Calu3 (cell line): Measurements from ENCODE around the gene TAAR2. TPM values are rescaled to one million over a fixed set of nuclear protein-coding genes. Genes with fewer than 3 reads are reported as not detected.

Source experiments
- Bru-seq: library from RNA; stranded (reverse); fragments of 400-500 nt; gene quantifications from one replicate; lab custom pipeline; 2021; lab: Mats Ljungman, UMichigan
- BruChase-seq, 2 experiments: library from RNA; stranded (reverse); fragments of 400-500 nt; gene quantifications; one replicate each; lab custom pipeline; 2021; lab: Mats Ljungman, UMichigan
- BruUV-seq: library from RNA; stranded (reverse); fragments of 400-500 nt; replicated peaks from 2 replicates; lab custom pipeline; 2021; lab: Mats Ljungman, UMichigan
- CTCF ChIA-PET: fragments of 300-600 bp; sonication (Branson Sonifier 250); formaldehyde crosslinking; loops from one replicate; lab custom pipeline; 2022; ENCODE audit warnings: antibody characterized with exemption; lab: Charles Lee
- DNase-seq: peaks from one replicate; pipeline ENCODE4 v3.0.0; 2022
- H3K27ac Mint-ChIP-seq: one replicate; pipeline ENCODE4 v1.8.0; 2022; ENCODE audit warnings: mixed read lengths; ENCODE audit not compliant: unreplicated experiment
- H3K27me3 Mint-ChIP-seq: one replicate; pipeline ENCODE4 v1.8.0; 2022; ENCODE audit warnings: mixed read lengths; ENCODE audit not compliant: unreplicated experiment
- H3K36me3 Mint-ChIP-seq: one replicate; pipeline ENCODE4 v1.8.0; 2022; ENCODE audit warnings: mild to moderate bottlenecking, moderate library complexity, mixed read lengths; ENCODE audit not compliant: insufficient read depth, unreplicated experiment
- H3K4me1 Mint-ChIP-seq: one replicate; pipeline ENCODE4 v1.8.0; 2022; ENCODE audit warnings: mild to moderate bottlenecking, low read depth, mixed read lengths; ENCODE audit not compliant: unreplicated experiment
- H3K4me3 Mint-ChIP-seq: one replicate; pipeline ENCODE4 v1.8.0; 2022; ENCODE audit warnings: mild to moderate bottlenecking, low read depth, moderate library complexity, mixed read lengths; ENCODE audit not compliant: unreplicated experiment
- H3K9me3 Mint-ChIP-seq: one replicate; pipeline ENCODE4 v1.8.0; 2022; ENCODE audit warnings: low read depth, mixed read lengths; ENCODE audit not compliant: unreplicated experiment
- CTCF ChIP-seq: fragments of 200-600 bp; IDR thresholded peaks from one replicate; pipeline ENCODE4 v1.8.0; 2022; ENCODE audit warnings: antibody characterized with exemption; ENCODE audit not compliant: unreplicated experiment
- intact Hi-C: fragments of 100-400 bp; cut with micrococcal nuclease; formaldehyde crosslinking; loops from one replicate; pipeline ENCODE4 v1.10.0; 2022; ENCODE audit not compliant: unreplicated experiment
- long read RNA-seq: library from polyadenylated mRNA; stranded (forward); transcript quantifications from one replicate; pipeline ENCODE4 v2.0.0, GENCODE V29; 2022
- total RNA-seq: library from RNA; stranded (reverse); gene quantifications from 2 replicates; pipeline ENCODE4 v1.2.3, GENCODE V29; 2022

TAAR2 gene
- total RNA-seq (not detected in 2 replicates), Bru-seq, nascent RNA (not detected), BruChase-seq, experiment 1, labeled RNA remaining after a 6-hour chase (percentile 6 among the genes with signal in this experiment), BruChase-seq, experiment 2, labeled RNA remaining after a 2-hour chase (percentile 18 among the genes with signal in this experiment)
- long read RNA-seq = 0 reads

GRCh38 chr6:132624175-132624574 is at the start of gene TAAR2:
Gene TAAR2 (minus strand): TSS chr6:132624275. CDS start chr6:132624275, 0 bp downstream.
- no peak for DNase-seq
- Mint-ChIP-seq H3K4me1 (peaks cover 20% of the 10 kb centered on the region), H3K4me3 (no peak within 1 kb of the TSS), H3K9me3 (peaks cover under 1% of the 10 kb centered on the region), H3K36me3 (no peaks in the 10 kb centered on the region), H3K27ac (no peak within 1 kb of the TSS), H3K27me3 (no peaks in the 10 kb centered on the region)
- CTCF ChIA-PET = interaction anchor here (1.1 kb wide), 1 partner anchor 27 kb away, joined by 3 read pairs; no protein-coding TSS in a partner anchor
- BruUV-seq = no TSS peak
- intact Hi-C loops = no loop called here
- no peak for TF ChIP-seq CTCF

GRCh38 chr6:132673376-132674094 is 49.5 kb upstream of the TAAR2 start:
- intact Hi-C loops = no loop called here
- CTCF ChIA-PET = no interaction called here
- DNase-seq = peak; percentile 36
- no peaks in the 10 kb centered on the region for H3K27me3 Mint-ChIP-seq
- no peak for TF ChIP-seq CTCF
- peaks cover 34% of the 10 kb centered on the region for H3K4me1 Mint-ChIP-seq
- no peak overlapping the region for H3K4me3 Mint-ChIP-seq
- H3K27ac Mint-ChIP-seq = peak overlapping the region; percentile 30
- no TSS peak for BruUV-seq
- peaks cover 5% of the 10 kb centered on the region for H3K36me3 Mint-ChIP-seq
- H3K9me3 Mint-ChIP-seq = no peaks in the 10 kb centered on the region

- no peak for TF ChIP-seq CTCF
- BruUV-seq = no TSS peak
- H3K4me1 Mint-ChIP-seq = peaks cover 42% of the 10 kb centered on the region
- no peak overlapping the region for H3K4me3 Mint-ChIP-seq
- peaks cover 5% of the 10 kb centered on the region for H3K36me3 Mint-ChIP-seq
- H3K9me3 Mint-ChIP-seq = no peaks in the 10 kb centered on the region
- intact Hi-C loops = loop anchor here (2.0 kb wide), 1 partner anchor 64 kb away; no protein-coding TSS in a partner anchor
- CTCF ChIA-PET = interaction anchor here (0.9 to 2.4 kb wide), 4 partner anchors 9 to 93 kb away, joined by 3 to 13 read pairs (median 4); no protein-coding TSS in a partner anchor
- no peaks in the 10 kb centered on the region for H3K27me3 Mint-ChIP-seq
- DNase-seq = no peak
- H3K27ac Mint-ChIP-seq = peak overlapping the region; percentile 73
Measured at GRCh38 chr6:132671295-132671694, 47.2 kb upstream of the TAAR2 start.

GRCh38 chr6:132669690-132670291 is 45.7 kb upstream of the TAAR2 start:
- Mint-ChIP-seq H3K9me3 (peaks cover 2% of the 10 kb centered on the region), H3K27ac (peak overlapping the region; percentile 59), H3K27me3 (no peaks in the 10 kb centered on the region), H3K4me3 (no peak overlapping the region), H3K36me3 (peaks cover 5% of the 10 kb centered on the region), H3K4me1 (peaks cover 54% of the 10 kb centered on the region)
- intact Hi-C loops = loop anchor here (1.0 to 5.0 kb wide), 5 partner anchors 43 to 139 kb away; no protein-coding TSS in a partner anchor
- peak; percentile 30 for TF ChIP-seq CTCF
- CTCF ChIA-PET = interaction anchor here (0.7 to 2.4 kb wide), 7 partner anchors 18 to 139 kb away, joined by 3 to 13 read pairs (median 5); no protein-coding TSS in a partner anchor
- no peak for DNase-seq
- no TSS peak for BruUV-seq
